Sigmoid colon (tissue), 7 donors: Measurements from ENCODE around the gene IL32. TPM values are rescaled to one million over a fixed set of nuclear protein-coding genes. Genes with fewer than 3 reads are reported as not detected.
"Not testable (repeated sequence)": the region's sequence is repeated elsewhere in the genome, so short reads cannot be mapped to it uniquely, and the experiment has no call there.

Source experiments
- DNase-seq: peaks from one replicate; pipeline ENCODE4 v3.0.0-alpha.2; 2019
- H3K27ac ChIP-seq, 4 donors: fragments of 200-600 bp; sonication (generic); one replicate each; pipeline ENCODE4 v1.5.1; 2016 to 2019; ENCODE audit warnings: mild to moderate bottlenecking in 1 of 4
- H3K27me3 ChIP-seq, 3 donors: fragments of 200-600 bp; sonication (generic); one replicate each; pipeline ENCODE4 v1.5.1; 2019; ENCODE audit warnings: mild to moderate bottlenecking in 1 of 3
- H3K36me3 ChIP-seq, 4 donors: fragments of 200-600 bp; sonication (generic); one replicate each; pipeline ENCODE4 v1.5.1; 2016 to 2019
- H3K4me1 ChIP-seq, 4 donors: fragments of 200-600 bp; sonication (generic); one replicate each; pipeline ENCODE4 v1.5.1; 2017 to 2019
- H3K4me3 ChIP-seq, 4 donors: fragments of 200-600 bp; sonication (generic); one replicate each; pipeline ENCODE4 v1.5.1; 2017 to 2019; ENCODE audit warnings: mild to moderate bottlenecking in 2 of 4, moderate library complexity in 1 of 4
- H3K9me3 ChIP-seq, 4 donors: fragments of 200-600 bp in 3 of 4; sonication (generic) in 3 of 4; one replicate each; pipeline versions ENCODE4 v1.5.1 to v1.6.1; 2013 to 2019
- CTCF ChIP-seq, 4 experiments: fragments of 450-650 bp in 3 of 4; fragments of 200-600 bp in 1 of 4; IDR thresholded peaks; one replicate each; pipeline ENCODE4 v1.5.1; 2016 to 2019; ENCODE audit warnings: antibody characterized with exemption in 4 of 4, mild to moderate bottlenecking in 3 of 4, moderate library complexity in 2 of 4
- EP300 ChIP-seq, 4 donors: sonication (generic); formaldehyde crosslinking; IDR thresholded peaks; one replicate each; pipeline ENCODE4 v1.6.1; 2017; ENCODE audit warnings: antibody characterized with exemption in 4 of 4
- POLR2A ChIP-seq, 2 donors: fragments of 450-650 bp; IDR thresholded peaks; one replicate each; pipeline ENCODE4 v1.6.1; 2016; ENCODE audit warnings: antibody characterized with exemption in 2 of 2, mild to moderate bottlenecking in 2 of 2, moderate library complexity in 2 of 2
- POLR2AphosphoS5 ChIP-seq, 4 donors: sonication (generic); formaldehyde crosslinking; IDR thresholded peaks; one replicate each; pipeline ENCODE4 v1.6.1; 2017; ENCODE audit warnings: antibody characterized with exemption in 4 of 4
- WGBS, 2 donors: extraction: QIAGEN DNeasy Blood & Tissue Kit; methylation state at CpG; one replicate each; pipeline ENCODE4 v1.1.7; 2013; 5-methylcytosine and 5-hydroxymethylcytosine counted together
- intact Hi-C: fragments of 100-400 bp; cut with DNase I; formaldehyde crosslinking; loops from one replicate; pipeline ENCODE4 v1.15.1; 2023
- polyA plus RNA-seq, 3 donors: library from polyadenylated mRNA; stranded (reverse); fragments of 200-250 nt; gene quantifications; one replicate each; pipeline ENCODE4 v1.2.3, GENCODE V29; 2013
- total RNA-seq, 4 donors: library from RNA; depleted of rRNA; stranded (reverse); fragments of >200 nt; gene quantifications; one replicate each; pipeline ENCODE4 v1.1.0, GENCODE V29; 2016
- donor health status: healthy with polysubstance abuse.
- donor health status: Bipolar disorder and iron deficiency.
- donor health status: healthy.

The IL32 gene
- total and polyA plus RNA-seq, 7 donors: 8.6 to 2,189 (median 27.1) TPM

GRCh38 chr16:3063625-3064386 is 1.6 kb upstream of the IL32 start:
- Histone ChIP-seq H3K27ac (no peak overlapping the region), H3K27me3 (peaks cover 0 to 3% (median 0%) of the 10 kb centered on the region in 3 donors), H3K9me3 (no peaks in the 10 kb centered on the region), H3K4me3 (no peak overlapping the region), H3K4me1 (peaks cover 0 to 29% (median 26%) of the 10 kb centered on the region in 4 donors), H3K36me3 (no peaks in the 10 kb centered on the region)
- TF ChIP-seq EP300 (IDR thresholded peaks at IDR 0.05) (no peak), CTCF (IDR thresholded peaks at IDR 0.05) (no peak), POLR2A (IDR thresholded peaks at IDR 0.05) (no peak), POLR2AphosphoS5 (IDR thresholded peaks at IDR 0.05) (no peak)
- DNase-seq: no peak
- intact Hi-C loops: no loop called here
- 92 to 93% methylated on average over 8 of the region's 8 CpGs for WGBS, 2 donors

DNA sequence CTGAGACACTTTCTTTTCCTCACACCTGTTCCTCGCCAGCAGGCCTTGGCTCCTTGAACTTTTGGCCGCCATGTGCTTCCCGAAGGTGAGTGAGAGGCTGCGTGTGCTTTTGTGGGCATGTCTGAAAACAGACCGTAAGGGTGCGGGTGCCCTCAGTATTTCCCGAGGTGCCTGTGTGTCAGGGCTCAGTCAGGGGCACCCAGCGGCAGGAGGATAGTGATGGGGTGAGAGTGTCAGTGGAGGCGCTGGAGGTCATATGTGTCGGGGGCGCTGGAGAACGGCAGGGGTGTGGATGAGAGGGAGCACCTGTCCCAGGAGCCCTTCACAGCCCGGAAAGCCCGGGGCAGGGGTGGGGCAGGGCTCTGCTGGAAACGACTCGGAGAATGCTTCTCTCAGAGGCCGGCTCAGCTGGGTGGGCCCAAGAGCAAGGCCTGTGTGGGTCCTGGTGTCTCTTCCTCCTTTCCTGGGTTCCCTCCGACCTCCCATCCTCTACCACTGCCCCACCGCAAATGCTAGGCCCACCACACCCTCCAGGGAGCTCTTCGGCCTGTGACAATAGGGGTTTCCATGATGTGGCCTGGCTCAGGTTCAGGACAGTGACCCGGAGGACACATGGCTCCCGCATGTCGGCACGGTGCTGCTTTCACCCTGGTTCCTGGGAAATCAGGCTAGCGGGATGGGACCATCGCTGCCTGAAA is 451 bp downstream of the IL32 start:
- Histone ChIP-seq H3K27ac (peak overlapping the region in 3 of 4 donors; percentile 61 to 67 (median 64)), H3K27me3 (no peaks in the 10 kb centered on the region), H3K9me3 (no peaks in the 10 kb centered on the region), H3K4me3 (peak overlapping the region in 3 of 4 donors; percentile 11 to 35 (median 30)), H3K4me1 (peaks cover 0 to 19% (median 16%) of the 10 kb centered on the region in 4 donors), H3K36me3 (no peaks in the 10 kb centered on the region)
- intact Hi-C loops: no loop called here
- DNase-seq: no peak
- no peak for TF ChIP-seq CTCF (IDR thresholded peaks at IDR 0.05)
- TF ChIP-seq POLR2A (IDR thresholded peaks at IDR 0.05): no peak
- no peak for TF ChIP-seq POLR2AphosphoS5 (IDR thresholded peaks at IDR 0.05)
- TF ChIP-seq EP300 (IDR thresholded peaks at IDR 0.05): no peak
- 20 to 52% methylated on average over 26 of the region's 26 CpGs for WGBS, 2 donors

DNA sequence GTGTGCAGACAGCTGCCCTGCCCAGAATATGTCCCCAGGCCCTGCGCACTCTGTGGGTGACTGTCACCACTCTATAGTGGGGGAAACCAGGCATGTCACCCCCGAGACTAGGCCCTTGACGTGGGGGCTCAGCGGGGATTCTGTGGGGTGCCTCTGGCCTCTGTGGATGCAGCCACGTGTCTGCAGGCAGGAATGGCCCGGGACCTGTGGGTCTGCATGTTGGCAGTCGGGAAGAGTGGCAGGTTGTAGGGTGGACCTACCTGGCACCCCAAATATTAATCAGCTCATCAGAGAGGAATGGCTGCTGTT is 954 bp downstream of the IL32 start:
- TF ChIP-seq CTCF (IDR thresholded peaks at IDR 0.05): no peak
- no peak for TF ChIP-seq POLR2A (IDR thresholded peaks at IDR 0.05)
- TF ChIP-seq EP300 (IDR thresholded peaks at IDR 0.05): no peak
- TF ChIP-seq POLR2AphosphoS5 (IDR thresholded peaks at IDR 0.05): no peak
- Histone ChIP-seq H3K27ac (peak overlapping the region in 2 of 4 donors; percentile 61 to 67), H3K9me3 (no peaks in the 10 kb centered on the region), H3K27me3 (no peaks in the 10 kb centered on the region), H3K4me3 (peak overlapping the region in 3 of 4 donors; percentile 11 to 35 (median 30)), H3K36me3 (no peaks in the 10 kb centered on the region), H3K4me1 (peaks cover 0 to 19% (median 16%) of the 10 kb centered on the region in 4 donors)
- intact Hi-C loops: no loop called here
- no peak for DNase-seq
- 79 to 81% methylated on average over 7 of the region's 7 CpGs for WGBS, 2 donors

DNA sequence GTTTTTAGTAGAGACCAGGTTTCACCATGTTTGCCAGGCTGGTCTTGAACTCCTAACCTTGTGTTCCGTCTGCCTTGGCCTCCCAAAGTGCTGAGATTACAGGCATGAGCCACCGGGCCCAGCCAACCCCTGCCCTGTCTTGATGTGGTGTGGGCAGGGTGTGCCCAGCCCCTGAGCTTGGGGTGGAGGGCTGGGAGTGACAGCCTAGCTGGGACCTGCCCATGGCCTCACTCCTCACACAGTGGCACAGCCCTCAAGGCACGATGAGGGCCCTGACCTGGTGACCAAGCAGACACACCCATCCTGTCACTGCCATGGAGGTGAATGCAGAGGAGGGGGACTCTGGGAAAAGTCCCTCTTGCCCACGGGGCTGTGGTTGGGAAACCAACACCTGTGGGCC is 3.0 kb downstream of the IL32 start:
- no peak for DNase-seq
- intact Hi-C loops: no loop called here
- Histone ChIP-seq H3K9me3 (no peaks in the 10 kb centered on the region), H3K36me3 (no peaks in the 10 kb centered on the region), H3K27ac (no peak overlapping the region), H3K27me3 (no peaks in the 10 kb centered on the region), H3K4me1 (peaks cover 0 to 19% (median 16%) of the 10 kb centered on the region in 4 donors), H3K4me3 (no peak overlapping the region)
- TF ChIP-seq EP300 (IDR thresholded peaks at IDR 0.05) (no peak), CTCF (IDR thresholded peaks at IDR 0.05) (no peak), POLR2AphosphoS5 (IDR thresholded peaks at IDR 0.05) (no peak), POLR2A (IDR thresholded peaks at IDR 0.05) (no peak)
- 51 to 60% methylated on average over 4 of the region's 4 CpGs for WGBS, 2 donors

- H3K27ac ChIP-seq, H3K36me3 ChIP-seq, H3K27me3 ChIP-seq, intact Hi-C loops, DNase-seq, H3K4me3 ChIP-seq, H3K9me3 ChIP-seq: not testable (repeated sequence)
- H3K4me1 ChIP-seq: peaks cover 0 to 19% (median 16%) of the 10 kb centered on the region in 4 donors
- 85 to 91% methylated on average over 10 of the region's 11 CpGs for WGBS, 2 donors
These were observed 3.7 kb downstream of the IL32 start for GRCh38 chr16:3069146-3069545.
